ENCODE data around the gene ABCC8. TPM values are rescaled to one million over a fixed set of nuclear protein-coding genes. Genes with fewer than 3 reads are reported as not detected.

Gene ABCC8
- 0.47 and 1.1 TPM in 2 replicates for total RNA-seq (2014; rRNA removed; shearing (Covaris generic))

GRCh38 chr11:17476317-17477083 lies at the start of gene ABCC8:
TSS of gene ABCC8 (minus strand) at chr11:17476845. CDS start at chr11:17476776, 69 bp downstream.
- in situ Hi-C loops (cut with HindIII; ENCODE audit: low sequenced_read_pairs), result no loop called here
- peak; percentile 61 for DNase-seq (ENCODE audit: low spot score)

GRCh38 chr11:17526326-17526725 lies 49.7 kb upstream of the ABCC8 start:
- in situ Hi-C loops (cut with HindIII; ENCODE audit: low sequenced_read_pairs), result no loop called here

DNA sequence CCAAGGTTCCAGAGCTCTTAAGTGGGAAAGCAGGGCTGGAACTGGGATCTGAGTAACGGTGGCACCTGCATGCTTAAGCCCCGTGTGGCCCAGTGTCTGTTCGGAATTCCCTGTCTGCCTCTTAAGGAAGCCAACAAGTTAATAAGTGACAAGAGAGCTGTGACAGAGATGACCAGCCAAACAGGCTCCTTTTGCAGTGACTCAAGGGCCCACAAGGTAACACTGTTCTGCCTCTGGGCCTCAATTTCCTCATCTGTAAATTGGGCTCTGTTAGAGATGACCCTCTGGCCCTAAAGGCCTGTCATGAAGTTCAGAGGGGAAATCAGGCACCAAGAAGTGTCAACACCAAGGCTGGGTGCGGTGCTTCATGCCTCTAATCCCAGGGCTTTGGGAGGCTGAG lies 48.9 kb upstream of the ABCC8 start:
- no peak for DNase-seq (ENCODE audit: low spot score)
- in situ Hi-C loops (cut with HindIII; ENCODE audit: low sequenced_read_pairs), result no loop called here

More at GRCh38 chr11:17526326-17526725, 49.7 kb upstream of the ABCC8 start:
- DNase-seq (ENCODE audit: low spot score), result no peak

- in situ Hi-C loops (cut with HindIII; ENCODE audit: low sequenced_read_pairs), result no loop called here
- no peak for DNase-seq (ENCODE audit: low spot score)
These were observed 47.6 kb upstream of the ABCC8 start for GRCh38 chr11:17524221-17524620.

- in situ Hi-C loops (cut with HindIII; ENCODE audit: low sequenced_read_pairs), result no loop called here
- DNase-seq (ENCODE audit: low spot score), result no peak
These were observed 46.0 kb upstream of the ABCC8 start for GRCh38 chr11:17522655-17523054.

DNA sequence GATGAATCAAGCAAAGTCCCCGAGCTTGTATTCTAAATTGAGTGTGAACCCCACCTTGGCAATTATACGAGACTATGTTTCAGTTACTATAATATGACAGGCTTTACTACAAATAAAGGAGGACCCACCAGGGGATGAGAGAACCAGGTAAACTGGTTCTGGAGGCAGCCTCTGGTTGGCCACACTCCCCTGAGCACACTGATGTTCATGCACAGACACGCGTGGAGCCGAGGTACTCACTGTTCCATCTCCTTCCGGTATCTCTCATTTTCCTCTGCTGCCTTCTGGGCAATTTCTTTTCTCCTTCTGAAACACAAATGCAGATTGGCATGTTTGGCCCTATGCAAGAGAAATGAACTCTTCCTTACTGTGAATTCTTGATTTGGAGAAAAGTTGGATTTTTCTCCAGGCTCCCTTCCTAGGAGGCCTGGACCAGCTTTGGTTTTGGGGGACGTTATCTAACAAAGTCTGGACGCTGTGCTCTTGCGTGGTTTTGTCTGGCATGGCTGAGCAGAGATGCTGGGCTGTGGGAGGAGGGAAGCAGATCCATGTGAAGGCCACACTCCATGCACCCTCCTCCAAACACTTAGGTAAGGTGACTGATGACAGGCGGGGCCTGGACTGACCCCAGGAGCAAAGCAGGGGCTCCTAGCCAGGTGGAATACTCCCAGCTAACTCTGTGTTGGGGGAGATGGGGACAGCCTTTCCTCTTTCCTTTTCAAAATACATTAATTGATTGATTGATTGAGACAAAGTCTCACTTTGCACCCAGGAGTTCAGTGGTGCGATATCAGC lies 44.7 kb upstream of the ABCC8 start:
- in situ Hi-C loops (cut with HindIII; ENCODE audit: low sequenced_read_pairs), result no loop called here
- DNase-seq (ENCODE audit: low spot score), result no peak

DNA sequence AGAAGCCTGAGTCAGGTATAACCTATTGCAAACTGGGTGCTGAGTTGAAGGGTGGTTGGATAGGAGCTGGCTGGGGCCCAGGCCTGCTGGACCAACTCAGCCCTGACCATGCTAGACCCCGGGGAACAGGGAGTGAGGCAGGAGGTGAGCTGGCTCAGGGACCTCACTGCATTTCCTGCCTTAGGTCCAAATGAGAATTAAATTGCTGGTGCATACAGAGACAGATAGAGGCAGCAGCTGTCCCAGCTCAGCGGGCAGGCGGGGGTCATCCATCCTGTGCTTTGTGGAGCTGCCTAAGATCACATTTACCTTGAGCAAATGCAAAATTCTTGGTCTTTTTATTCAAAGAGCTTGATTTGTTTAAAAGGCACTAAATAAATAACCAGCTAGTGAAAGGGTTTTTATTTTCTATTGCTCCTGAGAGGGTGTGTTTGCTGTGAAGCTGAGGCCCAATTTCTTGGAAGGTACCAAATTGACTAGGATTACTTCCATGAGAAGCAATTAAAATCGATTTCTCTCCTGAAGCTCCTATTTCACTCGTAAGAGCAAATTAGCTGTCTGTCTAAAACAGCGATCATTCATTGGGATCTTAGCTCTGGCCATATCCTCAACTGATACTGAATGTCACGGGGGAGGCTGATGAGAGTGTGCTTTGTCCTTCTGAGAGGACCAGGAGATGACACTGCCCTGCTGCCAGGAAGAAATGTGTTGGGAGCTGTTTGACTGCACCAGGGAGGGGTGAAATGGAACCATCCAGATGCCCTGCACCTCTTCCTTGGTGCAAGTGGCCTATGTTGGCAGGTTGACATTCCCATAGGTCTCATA lies 42.6 kb upstream of the ABCC8 start:
- in situ Hi-C loops (cut with HindIII; ENCODE audit: low sequenced_read_pairs), result no loop called here
- DNase-seq (ENCODE audit: low spot score), result no peak

DNA sequence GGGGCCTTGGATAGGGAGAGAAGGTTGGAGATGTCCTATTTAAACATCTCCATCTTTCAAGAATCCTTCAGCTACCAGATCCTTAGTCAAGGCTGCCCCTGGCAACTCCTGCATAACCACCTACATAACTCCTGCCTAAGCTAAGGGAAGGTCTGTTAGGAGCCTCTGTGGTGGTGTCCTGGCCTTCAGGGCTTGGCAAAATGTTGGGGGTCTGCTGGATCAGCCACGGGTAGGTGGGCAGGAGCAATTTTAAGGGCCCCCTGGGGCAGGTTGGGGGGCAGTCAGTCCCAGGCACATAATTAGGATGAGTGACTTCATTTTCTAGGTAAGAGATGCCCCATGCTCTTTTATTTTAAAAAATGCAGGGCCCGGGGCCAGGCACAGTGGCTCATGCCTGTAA lies 41.7 kb upstream of the ABCC8 start:
- DNase-seq (ENCODE audit: low spot score), result no peak
- in situ Hi-C loops (cut with HindIII; ENCODE audit: low sequenced_read_pairs), result no loop called here

DNA sequence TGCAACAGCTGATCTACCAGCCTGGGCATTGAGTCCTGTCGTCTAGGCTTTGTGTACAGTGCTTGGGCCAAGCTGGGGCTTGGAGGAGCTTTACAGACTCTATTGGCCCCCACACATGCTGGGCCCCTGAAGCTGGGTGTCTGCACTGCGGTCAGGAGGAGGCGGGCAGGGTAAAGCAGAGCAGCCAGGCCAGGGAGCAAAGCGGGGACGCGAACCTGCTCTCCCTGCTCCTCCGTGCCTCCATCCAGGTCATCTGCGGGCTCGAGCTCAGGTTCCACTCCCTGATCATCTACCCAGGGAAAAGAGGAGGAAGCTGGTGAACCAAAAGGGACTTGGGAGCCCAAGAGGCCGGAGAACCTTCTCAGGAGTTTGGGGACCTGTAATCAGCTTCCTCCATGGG lies 40.5 kb upstream of the ABCC8 start:
- DNase-seq (ENCODE audit: low spot score), result no peak
- in situ Hi-C loops (cut with HindIII; ENCODE audit: low sequenced_read_pairs), result no loop called here

- in situ Hi-C loops (cut with HindIII; ENCODE audit: low sequenced_read_pairs), result no loop called here
- no peak for DNase-seq (ENCODE audit: low spot score)
These were observed 40.0 kb upstream of the ABCC8 start for GRCh38 chr11:17516551-17517150.

GRCh38 chr11:17515443-17516176 lies 39.0 kb upstream of the ABCC8 start:
- in situ Hi-C loops (cut with HindIII; ENCODE audit: low sequenced_read_pairs), result no loop called here
- no peak for DNase-seq (ENCODE audit: low spot score)

GRCh38 chr11:17514476-17514875 lies 37.8 kb upstream of the ABCC8 start:
- in situ Hi-C loops (cut with HindIII; ENCODE audit: low sequenced_read_pairs), result no loop called here
- DNase-seq (ENCODE audit: low spot score), result no peak

DNA sequence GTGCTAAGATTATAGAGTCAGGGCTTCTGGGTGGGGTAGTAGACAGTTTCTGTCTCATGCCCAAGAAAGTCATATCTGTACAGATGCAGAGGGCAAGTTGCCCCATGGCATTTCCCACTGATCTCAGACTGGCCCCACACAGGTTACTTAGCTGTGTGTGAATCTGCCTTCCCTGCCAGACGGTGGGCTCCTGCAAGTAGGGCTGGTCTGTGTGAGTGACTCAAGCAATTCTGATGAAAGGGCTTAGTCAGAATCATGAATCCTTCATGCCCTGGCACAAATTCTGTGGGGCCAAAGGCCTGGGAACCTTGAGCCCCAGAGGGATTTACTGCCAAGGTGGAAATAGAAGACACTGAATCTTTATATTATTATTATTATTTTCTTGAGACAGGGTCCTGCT lies 37.2 kb upstream of the ABCC8 start:
- no peak for DNase-seq (ENCODE audit: low spot score)
- in situ Hi-C loops (cut with HindIII; ENCODE audit: low sequenced_read_pairs), result no loop called here

DNA sequence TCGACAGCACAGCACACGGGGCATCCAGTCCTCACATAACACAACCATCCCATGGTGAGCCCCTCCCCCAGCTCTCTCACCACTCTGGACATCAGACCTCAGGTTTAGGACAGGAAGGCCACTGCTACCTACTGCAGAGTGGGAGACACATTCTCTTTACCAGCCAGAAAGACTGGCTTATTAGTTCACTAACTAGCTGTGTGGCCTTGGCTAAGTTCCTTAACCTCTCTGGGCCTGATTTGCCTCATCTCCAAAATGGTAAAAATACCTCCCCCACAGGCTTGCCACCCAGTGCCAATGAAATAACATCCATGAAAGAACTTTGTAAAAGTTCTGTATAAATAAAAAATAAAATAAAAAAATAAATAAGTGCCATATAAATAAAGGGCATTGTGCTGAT lies 35.5 kb upstream of the ABCC8 start:
- in situ Hi-C loops (cut with HindIII; ENCODE audit: low sequenced_read_pairs), result no loop called here
- no peak for DNase-seq (ENCODE audit: low spot score)

GRCh38 chr11:17511571-17511970 lies 34.9 kb upstream of the ABCC8 start:
- in situ Hi-C loops (cut with HindIII; ENCODE audit: low sequenced_read_pairs), result no loop called here
- DNase-seq (ENCODE audit: low spot score), result no peak

GRCh38 chr11:17510507-17511206 lies 34.0 kb upstream of the ABCC8 start:
- in situ Hi-C loops (cut with HindIII; ENCODE audit: low sequenced_read_pairs), result no loop called here
- DNase-seq (ENCODE audit: low spot score), result no peak

GRCh38 chr11:17508791-17509190 lies 32.1 kb upstream of the ABCC8 start:
- no peak for DNase-seq (ENCODE audit: low spot score)
- in situ Hi-C loops (cut with HindIII; ENCODE audit: low sequenced_read_pairs), result no loop called here

- in situ Hi-C loops (cut with HindIII; ENCODE audit: low sequenced_read_pairs), result no loop called here
- no peak for DNase-seq (ENCODE audit: low spot score)
These were observed 31.7 kb upstream of the ABCC8 start for GRCh38 chr11:17508306-17508705.

Data from G401 (cell line).